ENCODE results near the gene ARID5B.

GRCh38 chr10:61918140-61918539 is 16.6 kb downstream of the ARID5B start:
- TF ChIP-seq CTCF (IDR thresholded peaks at IDR 0.05) (no peak), POLR2A (IDR thresholded peaks at IDR 0.05) (no peak)
